GM21825 (cell line): Measurements from ENCODE around the gene ARSK.
"Not testable (repeated sequence)": the region's sequence is repeated elsewhere in the genome, so short reads cannot be mapped to it uniquely, and the experiment has no call there.

Source experiments
- ATAC-seq: cut with Tn5 transposase; IDR thresholded peaks from one replicate; pipeline ENCODE4 v1.9.1; 2021; ENCODE audit warnings: mild to moderate bottlenecking, moderate library complexity; ENCODE audit not compliant: unreplicated experiment

Gene ARSK

DNA sequence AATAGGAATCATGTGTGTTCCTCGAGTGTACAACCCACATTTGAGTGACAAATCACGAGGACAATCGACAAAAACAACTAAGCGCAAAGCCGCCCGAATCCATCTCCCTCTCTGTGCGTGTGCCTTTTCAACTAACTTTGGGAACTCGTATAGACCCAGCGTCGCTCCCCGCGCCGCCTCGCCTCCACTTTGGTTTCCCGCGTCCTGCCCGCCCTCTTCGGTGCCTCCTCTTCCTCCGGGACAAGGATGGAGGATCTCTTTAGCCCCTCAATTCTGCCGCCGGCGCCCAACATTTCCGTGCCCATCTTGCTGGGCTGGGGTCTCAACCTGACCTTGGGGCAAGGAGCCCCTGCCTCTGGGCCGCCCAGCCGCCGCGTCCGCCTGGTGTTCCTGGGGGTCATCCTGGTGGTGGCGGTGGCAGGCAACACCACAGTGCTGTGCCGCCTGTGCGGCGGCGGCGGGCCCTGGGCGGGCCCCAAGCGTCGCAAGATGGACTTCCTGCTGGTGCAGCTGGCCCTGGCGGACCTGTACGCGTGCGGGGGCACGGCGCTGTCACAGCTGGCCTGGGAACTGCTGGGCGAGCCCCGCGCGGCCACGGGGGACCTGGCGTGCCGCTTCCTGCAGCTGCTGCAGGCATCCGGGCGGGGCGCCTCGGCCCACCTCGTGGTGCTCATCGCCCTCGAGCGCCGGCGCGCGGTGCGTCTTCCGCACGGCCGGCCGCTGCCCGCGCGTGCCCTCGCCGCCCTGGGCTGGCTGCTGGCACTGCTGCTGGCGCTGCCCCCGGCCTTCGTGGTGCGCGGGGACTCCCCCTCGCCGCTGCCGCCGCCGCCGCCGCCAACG, 65.3 kb downstream of the ARSK start, which contains the start of gene GPR150:
Gene GPR150, plus strand, starts transcription at position 58 of the 840 bp plus-strand sequence. Its CDS starts 189 bp downstream, at position 247.
- ATAC-seq = peak; percentile 77

DNA sequence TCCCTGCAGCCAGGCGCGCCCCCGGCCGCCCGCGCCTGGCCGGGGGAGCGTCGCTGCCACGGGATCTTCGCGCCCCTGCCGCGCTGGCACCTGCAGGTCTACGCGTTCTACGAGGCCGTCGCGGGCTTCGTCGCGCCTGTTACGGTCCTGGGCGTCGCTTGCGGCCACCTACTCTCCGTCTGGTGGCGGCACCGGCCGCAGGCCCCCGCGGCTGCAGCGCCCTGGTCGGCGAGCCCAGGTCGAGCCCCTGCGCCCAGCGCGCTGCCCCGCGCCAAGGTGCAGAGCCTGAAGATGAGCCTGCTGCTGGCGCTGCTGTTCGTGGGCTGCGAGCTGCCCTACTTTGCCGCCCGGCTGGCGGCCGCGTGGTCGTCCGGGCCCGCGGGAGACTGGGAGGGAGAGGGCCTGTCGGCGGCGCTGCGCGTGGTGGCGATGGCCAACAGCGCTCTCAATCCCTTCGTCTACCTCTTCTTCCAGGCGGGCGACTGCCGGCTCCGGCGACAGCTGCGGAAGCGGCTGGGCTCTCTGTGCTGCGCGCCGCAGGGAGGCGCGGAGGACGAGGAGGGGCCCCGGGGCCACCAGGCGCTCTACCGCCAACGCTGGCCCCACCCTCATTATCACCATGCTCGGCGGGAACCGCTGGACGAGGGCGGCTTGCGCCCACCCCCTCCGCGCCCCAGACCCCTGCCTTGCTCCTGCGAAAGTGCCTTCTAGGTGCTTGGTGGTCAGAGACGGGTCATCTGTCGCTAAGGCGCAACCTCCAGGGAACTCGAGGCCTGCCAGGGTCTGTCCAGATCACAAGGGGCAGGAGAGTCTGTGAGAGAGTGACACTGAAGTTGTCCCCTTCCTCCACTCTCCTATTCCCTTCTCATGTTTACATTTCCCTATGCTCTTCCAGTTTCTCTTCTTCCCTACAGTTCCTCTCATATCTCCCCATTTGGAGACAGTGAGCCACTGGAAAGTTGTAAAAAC, 66.3 kb downstream of the ARSK start:
- ATAC-seq = peak; percentile 50

DNA sequence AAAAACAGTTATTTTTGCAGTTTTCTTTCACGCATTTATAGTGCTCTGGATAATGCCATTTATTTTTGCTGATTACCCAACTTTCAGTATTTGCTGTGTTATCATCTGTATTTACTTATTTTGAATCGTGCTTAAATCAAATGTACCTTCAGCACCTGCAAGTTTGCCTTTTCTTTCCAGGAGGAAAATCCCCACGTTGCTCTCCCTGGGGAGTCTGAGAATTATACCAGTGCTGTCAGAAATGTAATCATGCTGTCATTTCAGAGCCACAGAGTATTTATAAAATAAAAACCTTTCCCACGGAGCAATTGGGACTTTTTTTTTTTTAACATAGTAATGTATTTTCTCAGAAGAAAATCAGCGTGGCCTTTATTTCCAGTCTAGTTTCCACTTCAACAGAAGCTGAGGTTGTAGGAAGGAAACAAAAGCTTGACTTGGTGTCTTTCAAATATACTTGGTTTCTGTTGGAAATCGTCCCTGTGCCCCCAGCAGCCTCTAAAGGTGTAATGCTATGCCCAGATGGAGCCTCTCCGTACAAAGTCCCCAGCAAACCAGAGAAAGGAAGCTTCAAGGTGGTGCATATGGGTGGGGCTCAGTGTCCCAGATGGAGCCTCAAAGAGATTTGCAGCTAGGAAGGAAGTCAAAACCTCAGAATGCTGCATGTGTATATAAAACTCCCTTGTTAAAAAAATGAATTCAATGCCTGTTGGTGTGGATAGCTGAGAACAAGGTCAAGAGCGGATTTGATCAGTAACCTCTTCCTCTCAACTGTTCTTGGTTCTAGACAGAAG, 67.1 kb downstream of the ARSK start:
- ATAC-seq = no peak

GRCh38 chr5:95623706-95624105, 68.8 kb downstream of the ARSK start:
- ATAC-seq = no peak

DNA sequence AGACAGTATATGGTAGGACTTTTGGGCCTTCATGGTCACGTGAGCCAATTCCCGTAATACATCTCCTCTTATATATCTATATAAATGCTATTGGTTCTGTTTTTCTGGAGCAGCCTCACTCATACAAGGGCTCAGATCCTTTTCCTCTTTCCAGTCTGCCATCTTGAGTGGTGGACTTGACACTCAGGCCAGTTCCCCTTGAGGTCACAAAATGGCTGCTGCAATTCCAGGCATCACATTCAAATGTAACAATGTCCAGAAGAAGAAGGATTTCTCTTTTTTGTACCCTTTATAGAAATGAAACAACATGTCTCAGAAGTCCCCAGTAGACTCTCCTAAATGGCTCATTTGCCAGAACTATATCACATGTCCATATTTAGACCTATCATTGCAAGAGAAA, 69.5 kb downstream of the ARSK start:
- ATAC-seq = no peak

DNA sequence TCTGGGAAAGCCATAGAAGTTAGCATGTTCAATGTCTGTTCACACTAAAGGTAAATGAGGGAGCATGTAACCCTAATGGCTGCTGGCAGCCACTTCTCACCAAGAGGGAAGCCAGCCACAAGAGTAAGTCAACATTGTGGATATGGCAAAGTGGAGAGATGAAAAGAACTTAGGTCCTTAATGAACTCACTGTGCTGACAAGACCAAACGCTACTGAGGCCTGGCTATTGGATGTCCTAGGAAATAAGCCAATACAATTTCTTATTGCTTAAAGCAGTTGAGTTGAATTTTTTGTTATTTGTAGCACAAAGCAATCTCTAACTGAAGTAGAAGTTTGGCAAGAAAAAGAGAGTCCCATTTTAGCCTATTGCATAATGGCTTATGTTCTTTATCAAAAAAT, 71.8 kb downstream of the ARSK start:
- no peak for ATAC-seq

GRCh38 chr5:95627971-95628810, 73.3 kb downstream of the ARSK start:
- ATAC-seq = no peak

GRCh38 chr5:95628933-95629332, 74.0 kb downstream of the ARSK start:
- no peak for ATAC-seq

- no peak for ATAC-seq
Observed at GRCh38 chr5:95630394-95630917, 75.6 kb downstream of the ARSK start.

DNA sequence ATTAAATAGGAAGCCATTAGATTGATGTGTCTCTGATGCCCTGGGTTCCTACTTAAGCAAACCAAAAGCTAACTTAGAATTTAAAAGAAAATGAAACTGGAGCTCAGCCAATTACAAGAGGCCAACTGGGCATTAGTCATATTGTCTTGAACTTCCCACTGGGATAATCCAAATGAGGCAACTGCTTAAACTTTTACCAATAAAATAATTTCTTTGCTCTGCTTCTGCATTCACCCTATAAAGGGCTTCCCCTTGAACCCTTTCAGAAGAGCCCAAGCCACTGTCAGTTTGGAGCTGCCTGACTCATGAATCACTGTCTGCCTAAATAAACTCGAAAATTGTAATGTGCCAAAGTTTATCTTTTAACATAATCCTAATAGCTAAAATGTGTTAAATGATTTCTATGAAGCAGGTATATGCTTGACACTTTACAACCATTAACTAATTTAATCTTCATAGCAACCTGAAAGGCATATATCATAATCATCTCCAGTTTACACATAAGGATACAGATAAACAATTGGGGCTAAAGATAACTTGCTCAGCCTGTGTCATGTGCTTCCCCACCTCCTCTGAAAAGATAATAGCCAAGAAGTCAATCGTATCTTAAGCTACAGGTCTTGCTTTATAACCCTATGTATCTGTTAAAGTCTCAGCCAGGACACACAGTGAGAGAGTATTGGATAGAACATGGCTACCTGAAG, 76.5 kb downstream of the ARSK start:
- no peak for ATAC-seq

- ATAC-seq = peak; percentile 98
Observed at GRCh38 chr5:95631991-95632675, 77.2 kb downstream of the ARSK start.

DNA sequence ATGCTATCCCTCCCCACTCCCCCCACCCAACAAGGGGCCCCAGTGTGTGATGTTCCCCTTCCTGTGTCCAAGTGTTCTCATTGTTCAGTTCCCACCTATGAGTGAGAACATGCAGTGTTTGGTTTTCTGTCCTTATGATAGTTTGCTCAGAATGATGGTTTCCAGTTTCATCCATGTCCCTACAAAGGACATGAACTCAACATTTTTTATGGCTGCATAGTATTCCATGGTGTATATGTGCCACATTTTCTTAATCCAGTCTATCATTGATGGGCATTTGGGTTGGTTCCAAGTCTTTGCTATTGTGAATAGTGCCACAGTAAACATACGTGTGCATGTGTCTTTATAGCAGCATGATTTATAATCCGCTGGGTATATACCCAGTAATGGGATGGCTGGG, 78.0 kb downstream of the ARSK start:
- not testable (repeated sequence) for ATAC-seq

DNA sequence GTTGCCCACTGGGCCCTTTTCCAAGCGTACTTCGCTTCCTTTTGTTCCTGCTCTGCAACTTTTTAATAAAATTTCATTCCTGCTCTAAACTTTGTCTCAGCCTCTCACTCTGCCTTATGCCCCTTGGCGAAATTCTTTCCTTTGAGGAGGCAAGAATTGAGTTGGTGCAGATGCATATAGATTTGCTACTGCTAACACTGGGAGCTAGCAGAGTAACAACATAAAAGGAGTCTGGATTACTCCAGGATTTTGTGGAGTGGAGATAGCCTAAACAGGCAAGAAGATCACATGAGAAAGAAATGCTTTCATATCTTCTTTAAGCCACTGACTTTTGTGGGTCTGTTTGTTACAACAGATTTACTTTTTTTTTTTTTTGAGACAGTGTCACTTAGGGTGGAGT, 78.8 kb downstream of the ARSK start:
- ATAC-seq = no peak

DNA sequence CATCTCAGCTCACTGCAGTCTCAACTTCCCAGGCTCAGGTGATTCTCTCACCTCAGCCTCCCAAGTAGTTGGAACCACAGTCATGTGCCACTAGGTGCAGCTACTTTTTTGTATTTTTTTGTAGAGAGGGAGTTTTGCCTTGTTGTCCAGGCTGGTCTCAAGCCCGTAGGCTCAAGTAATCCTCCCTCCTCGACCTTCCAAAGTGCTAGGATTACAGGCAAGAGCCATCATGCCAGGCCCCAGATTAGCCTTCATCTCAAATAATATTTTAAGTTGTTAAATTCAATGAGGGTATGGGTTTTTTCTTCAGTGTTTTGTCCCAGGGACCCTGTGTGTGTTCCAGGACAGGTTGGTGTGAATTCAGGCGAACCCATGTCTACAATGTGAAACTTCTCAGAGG, 79.2 kb downstream of the ARSK start:
- ATAC-seq = no peak

DNA sequence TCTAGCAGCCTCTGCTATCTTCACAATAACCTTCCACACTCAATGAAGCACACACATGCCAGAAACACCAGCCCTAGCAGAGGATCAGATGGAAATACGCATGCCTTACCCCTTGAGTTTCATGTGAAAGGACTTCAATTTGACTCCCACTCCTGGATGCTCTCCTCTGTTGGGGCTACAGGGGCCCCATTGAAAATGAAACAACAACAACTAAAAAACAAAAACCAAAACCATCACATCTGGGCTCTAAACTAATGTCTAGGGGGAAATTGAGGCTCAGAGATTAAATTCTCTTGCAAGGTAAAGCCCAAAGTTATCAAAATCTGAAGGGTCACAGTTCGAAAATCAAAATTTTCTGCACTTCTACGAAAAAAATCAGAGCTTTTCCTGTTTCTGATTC, 83.7 kb downstream of the ARSK start:
- no peak for ATAC-seq

DNA sequence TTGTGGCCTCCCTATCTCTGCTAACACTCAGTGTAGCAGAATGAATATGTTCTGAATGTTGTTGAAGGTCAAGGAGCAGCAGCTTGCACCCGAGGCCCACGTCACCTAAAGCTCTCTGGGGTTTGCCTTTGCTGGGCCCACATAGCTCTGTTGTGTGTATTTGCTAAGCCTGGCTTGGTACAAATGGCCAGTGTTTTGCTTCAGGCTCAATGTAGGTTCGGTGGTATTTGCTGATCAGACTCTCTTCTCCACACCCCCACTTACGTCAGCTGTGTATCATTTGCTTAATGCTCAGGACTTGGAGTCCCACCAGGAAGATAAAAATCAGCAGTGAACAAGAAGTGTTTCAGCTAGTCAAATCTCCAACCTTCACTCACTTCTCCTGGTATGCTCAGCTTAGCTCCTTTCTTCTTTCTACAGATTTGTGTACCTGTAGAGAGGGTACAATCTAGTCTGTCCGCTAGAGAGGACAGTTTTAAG, 86.9 kb downstream of the ARSK start:
- ATAC-seq = no peak

- ATAC-seq = no peak
Observed at GRCh38 chr5:95643152-95643551, 88.3 kb downstream of the ARSK start.

- peak; percentile 27 for ATAC-seq
Observed at GRCh38 chr5:95644351-95645042, 89.6 kb downstream of the ARSK start.
